IMR-90 (cell line): ENCODE measurements around the gene NPLOC4. TPM values are rescaled to one million over a fixed set of nuclear protein-coding genes. Genes with fewer than 3 reads are reported as not detected.

ENCODE experiments used
- ATAC-seq: fragments of 200-7000 bp; cut with Tn5 transposase; 2 replicates; pipeline ENCODE4 v1.9.1; 2020; ENCODE audit warnings: low read depth, mild to moderate bottlenecking, moderate library complexity
- BruUV-seq: library from RNA; stranded (reverse); fragments of 400-500 nt; replicated peaks from 2 replicates; lab custom pipeline; 2021; lab: Mats Ljungman, UMichigan
- CTCF ChIA-PET: fragments of 300-600 bp; formaldehyde crosslinking; extraction: SDS; loops from one replicate; lab custom pipeline; 2021; ENCODE audit warnings: antibody characterized with exemption; lab: Yijun Ruan, JAX
- POLR2A ChIA-PET: fragments of 300-600 bp; sonication (Branson Sonifier 250); formaldehyde crosslinking; loops from one replicate; lab custom pipeline; 2022; ENCODE audit warnings: antibody characterized with exemption; ENCODE audit not compliant: unreplicated experiment; lab: Charles Lee
- DNase-seq: peaks from one replicate; pipeline ENCODE4 v3.0.0; 2013
- H2AFZ ChIP-seq: replicated peaks from 2 replicates; pipeline ENCODE3; 2013; ENCODE audit warnings: low read length, mild to moderate bottlenecking; ENCODE audit not compliant: poor library complexity
- H2AK5ac ChIP-seq: 2 replicates; pipeline ENCODE4 v1.6.1; 2013; ENCODE audit warnings: low read depth, low read length, inconsistent platforms
- H2AK9ac ChIP-seq: replicated peaks from 2 replicates; pipeline ENCODE3; 2013; ENCODE audit warnings: mild to moderate bottlenecking, low read depth, low read length, moderate library complexity; ENCODE audit not compliant: poor library complexity
- H2BK120ac ChIP-seq: 2 replicates; pipeline ENCODE4 v1.6.1; 2013; ENCODE audit warnings: low read depth, low read length, inconsistent platforms
- H2BK15ac ChIP-seq: 3 replicates; pipeline ENCODE4 v1.6.1; 2013; ENCODE audit warnings: low read depth, low read length, inconsistent platforms
- H2BK20ac ChIP-seq: 2 replicates; pipeline ENCODE4 v1.6.1; 2013; ENCODE audit warnings: low read depth, mild to moderate bottlenecking, inconsistent platforms, low read length, moderate library complexity
- H2BK5ac ChIP-seq: 2 replicates; pipeline ENCODE4 v1.6.1; 2013; ENCODE audit warnings: mild to moderate bottlenecking, low read depth, low read length, inconsistent platforms; ENCODE audit not compliant: poor library complexity, severe bottlenecking
- H3K14ac ChIP-seq: replicated peaks from 2 replicates; pipeline ENCODE4 v1.6.1; 2013; ENCODE audit warnings: low read depth, low read length, inconsistent platforms
- H3K18ac ChIP-seq: 2 replicates; pipeline ENCODE4 v1.6.1; 2013; ENCODE audit warnings: low read depth, low read length, control low read depth
- H3K23ac ChIP-seq: 2 replicates; pipeline ENCODE4 v1.6.1; 2013; ENCODE audit warnings: low read depth, low read length, inconsistent platforms
- H3K27ac ChIP-seq: 2 replicates; pipeline ENCODE4 v1.5.1; 2013; ENCODE audit warnings: mild to moderate bottlenecking, control low read depth, low read length; ENCODE audit not compliant: insufficient read depth
- H3K27me3 ChIP-seq: 2 replicates; pipeline ENCODE4 v1.6.1; 2013; ENCODE audit warnings: low read length; ENCODE audit not compliant: control insufficient read depth, insufficient read depth
- H3K36me3 ChIP-seq: 2 replicates; pipeline ENCODE4 v1.6.1; 2013; ENCODE audit warnings: low read length, mixed read lengths; ENCODE audit not compliant: control insufficient read depth, insufficient read depth
- H3K4ac ChIP-seq: 2 replicates; pipeline ENCODE4 v1.6.1; 2013; ENCODE audit warnings: low read depth, low read length, inconsistent platforms
- H3K4me1 ChIP-seq: 2 replicates; pipeline ENCODE4 v1.6.1; 2013; ENCODE audit warnings: low read length, mixed read lengths; ENCODE audit not compliant: control insufficient read depth, insufficient read depth
- H3K4me2 ChIP-seq: 2 replicates; pipeline ENCODE4 v1.6.1; 2013; ENCODE audit warnings: low read depth, mild to moderate bottlenecking, control low read depth, low read length, moderate library complexity
- H3K4me3 ChIP-seq: 2 replicates; pipeline ENCODE4 v1.5.1; 2013; ENCODE audit warnings: low read depth, mild to moderate bottlenecking, control low read depth, low read length, moderate library complexity; ENCODE audit not compliant: insufficient read depth
- H3K56ac ChIP-seq: 2 replicates; pipeline ENCODE4 v1.6.1; 2013; ENCODE audit warnings: low read length, inconsistent platforms; ENCODE audit not compliant: insufficient read depth; ENCODE audit errors: extremely low read depth
- H3K79me1 ChIP-seq, 2 experiments: 2 replicates each; pipeline ENCODE4 v1.6.1; 2013; ENCODE audit warnings: low read length in 2 of 2, inconsistent platforms in 1 of 2, low read depth in 1 of 2
- H3K9ac ChIP-seq: 2 replicates; pipeline ENCODE4 v1.6.1; 2013; ENCODE audit warnings: low read depth, low read length, control low read depth
- H3K9me1 ChIP-seq: 2 replicates; pipeline ENCODE4 v1.6.1; 2013; ENCODE audit warnings: low read length, inconsistent platforms; ENCODE audit not compliant: insufficient read depth
- H3K9me3 ChIP-seq: 2 replicates; pipeline ENCODE4 v1.6.1; 2013; ENCODE audit warnings: low read length; ENCODE audit not compliant: control insufficient read depth, insufficient read depth
- H4K20me1 ChIP-seq: 2 replicates; pipeline ENCODE4 v1.6.1; 2013; ENCODE audit warnings: low read length, inconsistent platforms; ENCODE audit not compliant: insufficient read depth
- H4K5ac ChIP-seq: 2 replicates; pipeline ENCODE4 v1.6.1; 2013; ENCODE audit warnings: mild to moderate bottlenecking, low read depth, low read length, control low read depth
- H4K8ac ChIP-seq, 2 experiments: 2 replicates each; pipeline ENCODE4 v1.6.1; 2013; ENCODE audit warnings: low read depth in 2 of 2, low read length in 2 of 2, control low read depth in 1 of 2, inconsistent platforms in 1 of 2
- H4K91ac ChIP-seq: 2 replicates; pipeline ENCODE4 v1.6.1; 2013; ENCODE audit warnings: low read depth, low read length, inconsistent platforms; ENCODE audit not compliant: insufficient read depth
- BHLHE40 ChIP-seq: fragments of 150-350 bp; IDR thresholded peaks from 2 replicates; pipeline ENCODE4 v1.6.1; 2016; ENCODE audit warnings: mild to moderate bottlenecking, low read depth, low read length
- CEBPB ChIP-seq: IDR thresholded peaks from 2 replicates; pipeline ENCODE4 v1.6.1; 2012; ENCODE audit warnings: low read depth, low read length, improper control_type of control experiment
- CHD1 ChIP-seq: IDR thresholded peaks from 2 replicates; pipeline ENCODE4 v1.6.1; 2012; ENCODE audit warnings: low read depth, low read length, improper control_type of control experiment
- FOS ChIP-seq: fragments of 150-350 bp; IDR thresholded peaks from 2 replicates; pipeline ENCODE4 v1.6.1; 2016; ENCODE audit warnings: low read depth, low read length
- MAFK ChIP-seq: IDR thresholded peaks from 2 replicates; pipeline ENCODE4 v1.6.1; 2012; ENCODE audit warnings: low read depth, low read length, improper control_type of control experiment
- MAZ ChIP-seq: IDR thresholded peaks from 2 replicates; pipeline ENCODE4 v1.6.1; 2012; ENCODE audit warnings: low read depth, mild to moderate bottlenecking, low read length, improper control_type of control experiment, moderate library complexity, borderline replicate concordance
- MXI1 ChIP-seq: IDR thresholded peaks from 2 replicates; pipeline ENCODE4 v1.6.1; 2012; ENCODE audit warnings: low read depth, mild to moderate bottlenecking, low read length, moderate library complexity, borderline replicate concordance
- NFE2L2 ChIP-seq: fragments of 150-350 bp; IDR thresholded peaks from 2 replicates; pipeline ENCODE4 v1.6.1; 2016; ENCODE audit warnings: low read depth, mild to moderate bottlenecking, low read length
- POLR2A ChIP-seq: IDR thresholded peaks from 2 replicates; pipeline ENCODE4 v1.6.1; 2012; ENCODE audit warnings: mild to moderate bottlenecking, low read depth, low read length
- RAD21 ChIP-seq: IDR thresholded peaks from 2 replicates; pipeline ENCODE4 v1.6.1; 2012; ENCODE audit warnings: low read length, improper control_type of control experiment
- RCOR1 ChIP-seq: IDR thresholded peaks from 2 replicates; pipeline ENCODE4 v1.6.1; 2012; ENCODE audit warnings: mild to moderate bottlenecking, low read length, improper control_type of control experiment; ENCODE audit not compliant: insufficient replicate concordance
- RFX5 ChIP-seq: IDR thresholded peaks from 2 replicates; pipeline ENCODE4 v1.8.0; 2012; ENCODE audit warnings: low read depth, mild to moderate bottlenecking, low read length, moderate library complexity
- SMC3 ChIP-seq: fragments of 150-350 bp; IDR thresholded peaks from 2 replicates; pipeline ENCODE4 v1.6.1; 2016; ENCODE audit warnings: low read depth, mild to moderate bottlenecking, antibody characterized with exemption, low read length, moderate library complexity
- WGBS, 2 experiments: methylation state at CpG; one replicate each; pipeline versions ENCODE4 v1.1.5 to v1.1.7; 2013; ENCODE audit warnings: missing lambda C conversion rate in 2 of 2; ENCODE audit not compliant: insufficient read length in 1 of 2; ENCODE audit errors: extremely low coverage in 2 of 2; 5-methylcytosine and 5-hydroxymethylcytosine counted together
- dilution Hi-C: fragments of 300-500 bp; cut with HindIII; formaldehyde crosslinking; loops from one replicate; pipeline ENCODE4 v1.14.3; 2018; ENCODE audit warnings: low sequenced_read_pairs; ENCODE audit not compliant: unreplicated experiment
- in situ Hi-C: fragments of 300-500 bp; cut with MboI; formaldehyde crosslinking; loops from 3 replicates; pipeline ENCODE4 v1.14.3; 2019; ENCODE audit warnings: low sequenced_read_pairs, inconsistent platforms, mixed read lengths
- intact Hi-C: fragments of 100-400 bp; cut with micrococcal nuclease; formaldehyde crosslinking; loops from 2 replicates; pipeline ENCODE4 v1.10.0; 2022
- polyA plus RNA-seq, 3 experiments: library from polyadenylated mRNA; depleted of rRNA; stranded (reverse); fragments of >200 nt; gene quantifications; 2 replicates each; pipeline ENCODE4 v1.2.3, GENCODE V29; 2012; ENCODE audit warnings: low replicate concordance in 1 of 3
- total RNA-seq: library from RNA; depleted of rRNA; stranded (reverse); fragments of >200 nt; gene quantifications from 2 replicates; pipeline ENCODE4 v1.2.3, GENCODE V29; 2012
- TF ChIP-seq, protein P1 (sequence below): fragments of 150-350 bp; IDR thresholded peaks from 2 replicates; pipeline ENCODE4 v1.6.1; 2016; ENCODE audit warnings: low read depth, mild to moderate bottlenecking, low read length, moderate library complexity, borderline replicate concordance
- TF ChIP-seq, protein P2 (sequence below): fragments of 150-350 bp; IDR thresholded peaks from 2 replicates; pipeline ENCODE4 v1.6.1; 2017; ENCODE audit warnings: mild to moderate bottlenecking, antibody characterized with exemption, low read length, low read depth
- TF ChIP-seq, protein P3 (sequence below): conservative IDR thresholded peaks from 2 replicates; pipeline ENCODE4 v1.5.1; 2012; ENCODE audit warnings: mild to moderate bottlenecking, low read depth, low read length, improper control_type of control experiment

Gene NPLOC4
- total and polyA plus RNA-seq, 2 of the 4 experiments (the other 2 are of a cell fraction): 70.4 to 78.3 TPM

DNA sequence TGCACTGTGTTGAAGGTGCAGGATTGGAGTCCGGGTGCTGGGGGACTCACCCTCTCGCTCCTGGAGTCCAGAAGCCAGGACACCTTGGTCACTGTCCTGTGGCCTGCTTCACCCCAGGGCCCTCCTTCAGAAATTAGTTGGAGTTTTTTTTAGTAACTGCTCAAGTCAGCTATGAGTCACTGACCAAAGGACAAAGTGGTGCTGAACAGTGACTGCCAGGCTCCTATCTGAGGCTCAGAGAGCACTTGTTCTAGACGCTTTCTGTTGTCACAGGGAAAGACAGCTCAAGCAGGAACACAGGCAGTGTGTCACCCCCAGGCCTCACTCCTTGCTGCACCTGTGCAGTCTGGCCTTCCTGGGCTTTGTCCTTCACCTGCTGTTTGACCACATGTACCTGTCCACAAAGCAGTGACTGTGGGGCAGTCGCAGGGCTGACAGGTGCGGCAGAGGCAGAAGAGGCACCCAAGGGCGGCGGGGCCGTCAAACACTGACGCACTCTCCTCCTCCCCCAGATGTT is 80.7 kb downstream of the NPLOC4 start:
- CTCF ChIA-PET: no interaction called here
- TF ChIP-seq, protein P1, sequence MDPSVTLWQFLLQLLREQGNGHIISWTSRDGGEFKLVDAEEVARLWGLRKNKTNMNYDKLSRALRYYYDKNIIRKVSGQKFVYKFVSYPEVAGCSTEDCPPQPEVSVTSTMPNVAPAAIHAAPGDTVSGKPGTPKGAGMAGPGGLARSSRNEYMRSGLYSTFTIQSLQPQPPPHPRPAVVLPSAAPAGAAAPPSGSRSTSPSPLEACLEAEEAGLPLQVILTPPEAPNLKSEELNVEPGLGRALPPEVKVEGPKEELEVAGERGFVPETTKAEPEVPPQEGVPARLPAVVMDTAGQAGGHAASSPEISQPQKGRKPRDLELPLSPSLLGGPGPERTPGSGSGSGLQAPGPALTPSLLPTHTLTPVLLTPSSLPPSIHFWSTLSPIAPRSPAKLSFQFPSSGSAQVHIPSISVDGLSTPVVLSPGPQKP: no peak
- no peak for TF ChIP-seq RAD21
- TF ChIP-seq, protein P2, sequence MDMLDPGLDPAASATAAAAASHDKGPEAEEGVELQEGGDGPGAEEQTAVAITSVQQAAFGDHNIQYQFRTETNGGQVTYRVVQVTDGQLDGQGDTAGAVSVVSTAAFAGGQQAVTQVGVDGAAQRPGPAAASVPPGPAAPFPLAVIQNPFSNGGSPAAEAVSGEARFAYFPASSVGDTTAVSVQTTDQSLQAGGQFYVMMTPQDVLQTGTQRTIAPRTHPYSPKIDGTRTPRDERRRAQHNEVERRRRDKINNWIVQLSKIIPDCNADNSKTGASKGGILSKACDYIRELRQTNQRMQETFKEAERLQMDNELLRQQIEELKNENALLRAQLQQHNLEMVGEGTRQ: no peak
- TF ChIP-seq POLR2A: no peak
- no peak for TF ChIP-seq NFE2L2
- TF ChIP-seq SMC3: no peak
- no peak for TF ChIP-seq MAZ
- no peak for TF ChIP-seq CEBPB
- TF ChIP-seq, protein P3, sequence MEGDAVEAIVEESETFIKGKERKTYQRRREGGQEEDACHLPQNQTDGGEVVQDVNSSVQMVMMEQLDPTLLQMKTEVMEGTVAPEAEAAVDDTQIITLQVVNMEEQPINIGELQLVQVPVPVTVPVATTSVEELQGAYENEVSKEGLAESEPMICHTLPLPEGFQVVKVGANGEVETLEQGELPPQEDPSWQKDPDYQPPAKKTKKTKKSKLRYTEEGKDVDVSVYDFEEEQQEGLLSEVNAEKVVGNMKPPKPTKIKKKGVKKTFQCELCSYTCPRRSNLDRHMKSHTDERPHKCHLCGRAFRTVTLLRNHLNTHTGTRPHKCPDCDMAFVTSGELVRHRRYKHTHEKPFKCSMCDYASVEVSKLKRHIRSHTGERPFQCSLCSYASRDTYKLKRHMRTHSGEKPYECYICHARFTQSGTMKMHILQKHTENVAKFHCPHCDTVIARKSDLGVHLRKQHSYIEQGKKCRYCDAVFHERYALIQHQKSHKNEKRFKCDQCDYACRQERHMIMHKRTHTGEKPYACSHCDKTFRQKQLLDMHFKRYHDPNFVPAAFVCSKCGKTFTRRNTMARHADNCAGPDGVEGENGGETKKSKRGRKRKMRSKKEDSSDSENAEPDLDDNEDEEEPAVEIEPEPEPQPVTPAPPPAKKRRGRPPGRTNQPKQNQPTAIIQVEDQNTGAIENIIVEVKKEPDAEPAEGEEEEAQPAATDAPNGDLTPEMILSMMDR: no peak
- no peak for TF ChIP-seq CHD1
- TF ChIP-seq RFX5: no peak
- no peak for TF ChIP-seq MXI1
- TF ChIP-seq BHLHE40: no peak
- no peak; the same call in 1 of the 2 replicates for TF ChIP-seq FOS
- no peak for TF ChIP-seq RCOR1
- no peak for TF ChIP-seq MAFK
- H2BK15ac ChIP-seq: no peak overlapping the region
- peaks cover 36% of the 10 kb centered on the region for H3K36me3 ChIP-seq
- in situ Hi-C loops: no loop called here
- intact Hi-C loops: no loop called here
- WGBS, 2 experiments: 50% methylated on average over 2 of the region's 9 CpGs; no CpG with 5 or more reads in 1 of the 2 experiments
- DNase-seq (peak; percentile 60), ATAC-seq (no peak)
- no peak overlapping the region for H4K91ac ChIP-seq
- H3K4me2 ChIP-seq: peak overlapping the region; percentile 37; the same call in 1 of the 2 replicates
- peak overlapping the region; percentile 1 for H2AK9ac ChIP-seq
- no peak overlapping the region for H3K14ac ChIP-seq
- no peak overlapping the region for H3K23ac ChIP-seq
- H4K20me1 ChIP-seq: peaks cover 33% of the 10 kb centered on the region
- no peak overlapping the region for H2BK120ac ChIP-seq
- H4K5ac ChIP-seq: no peak overlapping the region
- H3K9me3 ChIP-seq: no peaks in the 10 kb centered on the region
- H3K4ac ChIP-seq: peak overlapping the region; percentile 45
- H3K27me3 ChIP-seq: no peaks in the 10 kb centered on the region
- no peak overlapping the region; the same call in 1 of the 2 replicates for H3K27ac ChIP-seq
- dilution Hi-C loops: no loop called here
- no peak overlapping the region for H2BK20ac ChIP-seq
- H3K79me1 ChIP-seq: peaks cover 6 to 72% of the 10 kb centered on the region in 2 experiments; a peak in 3 of 4 replicates
- no peak overlapping the region for H3K9ac ChIP-seq
- no peak overlapping the region for H3K4me3 ChIP-seq
- H2BK5ac ChIP-seq: peak overlapping the region; percentile 27
- H2AK5ac ChIP-seq: peak overlapping the region; percentile 77
- H3K56ac ChIP-seq: no peak overlapping the region
- H4K8ac ChIP-seq: no peak overlapping the region
- H3K4me1 ChIP-seq: peaks cover 20% of the 10 kb centered on the region
- no peak overlapping the region for H3K18ac ChIP-seq
- no peak overlapping the region for H2AFZ ChIP-seq
- peaks cover 13% of the 10 kb centered on the region for H3K9me1 ChIP-seq
- POLR2A ChIA-PET: no interaction called here
- no TSS peak for BruUV-seq
